Stomach smooth muscle (tissue), 2 donors: ENCODE results near the gene GNG13.
A peak's percentile ranks its signal among the peaks of the same experiment; 100 is the strongest.

Experiments used
- H3K27ac ChIP-seq: one replicate; pipeline ENCODE4 v1.7.0; 2013; ENCODE audit warnings: mild to moderate bottlenecking, low read length, inconsistent platforms
- H3K27me3 ChIP-seq, 2 donors: one replicate each; pipeline ENCODE4 v1.7.0; 2013; ENCODE audit warnings: low read length in 2 of 2; ENCODE audit not compliant: insufficient read depth in 2 of 2, control insufficient read depth in 1 of 2
- H3K36me3 ChIP-seq, 2 donors: one replicate each; pipeline ENCODE4 v1.7.0; 2013; ENCODE audit warnings: low read length in 2 of 2; ENCODE audit not compliant: control insufficient read depth in 2 of 2, insufficient read depth in 2 of 2
- H3K4me1 ChIP-seq: one replicate; pipeline ENCODE4 v1.7.0; 2013; ENCODE audit warnings: low read length; ENCODE audit not compliant: control insufficient read depth, insufficient read depth
- H3K4me3 ChIP-seq, 2 donors: one replicate each; pipeline ENCODE4 v1.7.0; 2013; ENCODE audit warnings: low read length in 2 of 2
- H3K9ac ChIP-seq, 2 donors: one replicate each; pipeline ENCODE4 v1.7.0; 2013; ENCODE audit warnings: low read length in 2 of 2, mild to moderate bottlenecking in 1 of 2
- H3K9me3 ChIP-seq, 2 donors: one replicate each; pipeline ENCODE4 v1.7.0; 2013; ENCODE audit warnings: low read length in 2 of 2; ENCODE audit not compliant: control insufficient read depth in 2 of 2
- donor health status: healthy.
- donor health status: Pancreatic carcinoma.

GNG13 gene

DNA sequence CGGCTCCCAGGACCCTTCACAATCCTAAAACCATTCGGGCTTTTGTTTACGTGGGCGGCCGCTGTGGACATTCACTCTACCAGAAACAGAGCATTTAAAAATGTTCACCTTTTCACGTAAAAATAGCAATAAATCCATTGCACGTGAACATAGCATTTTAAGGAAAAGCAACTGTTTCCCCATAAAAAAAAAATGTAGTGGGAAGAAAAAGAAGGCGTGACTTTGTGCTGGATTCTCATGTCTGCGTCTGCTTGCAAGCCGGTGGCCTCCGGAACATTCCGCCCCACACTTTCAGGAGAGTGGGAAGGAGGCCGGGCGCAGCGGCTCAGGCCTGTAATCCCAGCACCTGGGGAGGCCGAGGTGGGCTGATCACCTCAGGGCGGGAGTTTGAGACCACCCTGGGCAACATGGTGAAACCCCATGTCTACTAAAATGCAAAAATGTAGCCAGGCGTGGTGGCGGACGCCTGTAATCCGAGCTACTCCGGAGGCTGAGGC, 13.4 kb upstream of the GNG13 start:
- H3K27me3 ChIP-seq, result peaks cover 29 to 45% of the 10 kb centered on the region in 2 donors
- no peak overlapping the region for H3K9ac ChIP-seq

DNA sequence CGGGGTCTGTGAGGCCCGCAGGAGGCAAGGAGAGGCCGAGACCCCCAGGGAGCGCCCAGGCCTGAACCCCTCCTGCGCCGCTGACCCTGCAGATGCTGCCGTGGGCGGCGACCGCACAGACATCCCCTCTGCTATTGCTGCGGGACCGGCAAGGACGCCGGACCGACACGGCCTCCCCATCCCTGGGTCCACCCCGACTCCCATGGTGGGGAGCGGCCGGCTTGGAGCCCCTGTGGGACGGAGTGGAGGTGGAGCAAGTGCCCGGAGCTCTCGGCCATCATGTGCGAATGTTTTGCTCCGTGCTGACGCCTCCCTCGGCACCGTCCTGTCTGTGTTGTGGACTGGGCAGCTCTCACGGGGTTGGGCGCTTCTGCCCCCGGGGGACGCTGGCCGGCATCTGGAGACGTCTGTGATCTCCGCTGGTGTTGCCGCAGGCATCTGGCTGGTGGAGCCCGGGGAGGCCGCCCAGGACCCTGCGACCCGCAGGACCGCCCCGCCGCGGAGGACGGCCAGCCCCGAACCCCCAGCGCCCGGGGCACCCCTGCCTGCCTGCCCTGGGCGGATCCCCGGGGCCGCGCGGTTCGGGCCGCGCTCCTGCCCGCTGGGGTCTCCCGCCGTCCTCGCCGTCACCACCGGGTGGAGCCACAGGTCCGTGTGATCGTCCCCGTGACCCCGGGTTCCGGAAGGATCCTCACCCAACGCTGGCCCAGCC, 12.8 kb upstream of the GNG13 start:
- Histone ChIP-seq H3K4me1 (peaks cover 4% of the 10 kb centered on the region), H3K9ac (no peak overlapping the region), H3K9me3 (peaks cover 0 to under 1% of the 10 kb centered on the region in 2 donors), H3K27ac (no peak overlapping the region), H3K36me3 (no peaks in the 10 kb centered on the region), H3K27me3 (peaks cover 24 to 39% of the 10 kb centered on the region in 2 donors), H3K4me3 (no peak overlapping the region)

More for the DNA sequence above, 13.4 kb upstream of the GNG13 start:
- Histone ChIP-seq H3K36me3 (no peaks in the 10 kb centered on the region), H3K4me1 (no peaks in the 10 kb centered on the region), H3K9me3 (peaks cover 0 to 5% of the 10 kb centered on the region in 2 donors), H3K27ac (no peak overlapping the region), H3K4me3 (no peak overlapping the region)

DNA sequence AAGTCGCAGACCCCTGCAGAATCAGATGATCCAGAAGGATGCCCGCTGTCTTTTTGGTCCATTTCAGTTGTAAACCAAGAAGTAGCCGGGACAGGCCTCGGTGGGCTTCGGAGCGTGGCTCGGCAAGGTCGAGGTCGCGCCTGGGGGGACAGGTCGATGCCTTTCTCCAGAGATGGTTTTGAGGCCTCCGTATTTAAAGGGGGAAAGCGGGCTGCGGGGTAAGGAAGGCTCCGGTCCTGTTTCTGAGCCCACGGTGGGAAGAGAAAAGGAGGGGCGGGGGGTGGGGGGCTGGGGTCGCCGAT, 7.5 kb upstream of the GNG13 start:
- H3K27ac ChIP-seq, result peak overlapping the region; percentile 76
- H3K4me1 ChIP-seq, result peaks cover 14% of the 10 kb centered on the region
- no peaks in the 10 kb centered on the region for H3K36me3 ChIP-seq
- H3K4me3 ChIP-seq, result peak overlapping the region; percentile 84 to 85
- peak overlapping the region; percentile 55 to 73 for H3K9ac ChIP-seq
- H3K27me3 ChIP-seq, result peaks cover 4 to 7% of the 10 kb centered on the region in 2 donors
- no peaks in the 10 kb centered on the region for H3K9me3 ChIP-seq

DNA sequence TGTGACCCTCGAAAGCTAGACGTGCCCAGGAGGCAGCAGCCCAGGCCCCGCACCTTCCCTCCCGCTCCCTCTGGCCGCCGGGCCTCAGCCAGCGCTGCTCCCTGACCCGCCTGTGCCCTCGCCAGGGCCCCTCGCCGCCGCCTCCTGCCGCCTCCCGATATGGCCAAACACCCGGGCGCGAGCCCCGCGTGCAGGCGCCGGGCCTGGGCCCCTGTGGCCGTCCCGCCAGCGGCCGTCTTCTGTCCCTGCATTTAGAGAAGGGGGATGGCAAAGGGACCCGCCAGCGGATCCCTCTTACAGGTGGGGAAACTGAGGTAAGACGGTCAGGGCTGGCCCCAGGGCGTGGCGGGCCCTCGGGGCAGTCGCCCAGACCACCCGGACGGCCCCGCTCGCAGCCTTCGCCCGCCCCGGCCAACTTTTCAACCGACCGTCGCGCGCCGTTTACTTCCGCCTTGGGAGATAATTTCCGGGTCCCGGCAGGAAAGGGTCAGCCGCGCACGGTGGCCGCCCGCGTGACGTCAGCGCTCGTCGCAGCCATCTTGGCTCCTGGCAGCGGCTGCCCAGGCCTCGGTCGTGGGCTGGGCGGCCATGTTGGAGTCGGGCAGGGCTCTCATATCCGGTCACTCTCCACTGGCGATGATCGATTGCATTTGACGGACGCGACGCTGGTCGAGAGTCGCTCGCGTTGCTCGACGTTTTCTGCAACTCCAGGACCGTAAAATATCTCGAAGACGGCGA, 7.0 kb upstream of the GNG13 start:
- no peaks in the 10 kb centered on the region for H3K36me3 ChIP-seq
- no peaks in the 10 kb centered on the region for H3K9me3 ChIP-seq
- peaks cover 14% of the 10 kb centered on the region for H3K4me1 ChIP-seq
- peaks cover 6 to 7% of the 10 kb centered on the region in 2 donors for H3K27me3 ChIP-seq
- H3K9ac ChIP-seq, result peak overlapping the region; percentile 75 to 85
- peak overlapping the region; percentile 84 to 85 for H3K4me3 ChIP-seq
- peak overlapping the region; percentile 76 for H3K27ac ChIP-seq

DNA sequence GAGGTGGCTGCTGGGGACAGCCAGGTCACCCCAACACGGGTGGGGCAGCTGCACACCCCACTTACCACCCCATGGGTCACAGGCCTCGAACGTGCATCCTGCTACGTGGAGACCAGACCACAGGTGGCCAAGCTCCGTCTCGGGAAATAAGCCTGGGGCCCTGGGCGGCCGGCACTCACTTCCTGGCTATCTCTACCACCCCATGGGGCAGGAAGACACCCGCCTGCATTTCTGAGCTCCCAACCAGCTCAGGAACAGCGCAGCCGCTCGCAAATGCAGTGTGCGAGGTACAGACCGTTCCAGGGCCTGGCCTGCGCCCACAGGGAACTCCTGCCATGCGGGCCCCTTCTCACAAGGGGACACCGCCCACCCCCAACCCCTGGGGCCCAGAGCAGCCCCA, 4.9 kb upstream of the GNG13 start:
- peaks cover 8 to 19% of the 10 kb centered on the region in 2 donors for H3K27me3 ChIP-seq

DNA sequence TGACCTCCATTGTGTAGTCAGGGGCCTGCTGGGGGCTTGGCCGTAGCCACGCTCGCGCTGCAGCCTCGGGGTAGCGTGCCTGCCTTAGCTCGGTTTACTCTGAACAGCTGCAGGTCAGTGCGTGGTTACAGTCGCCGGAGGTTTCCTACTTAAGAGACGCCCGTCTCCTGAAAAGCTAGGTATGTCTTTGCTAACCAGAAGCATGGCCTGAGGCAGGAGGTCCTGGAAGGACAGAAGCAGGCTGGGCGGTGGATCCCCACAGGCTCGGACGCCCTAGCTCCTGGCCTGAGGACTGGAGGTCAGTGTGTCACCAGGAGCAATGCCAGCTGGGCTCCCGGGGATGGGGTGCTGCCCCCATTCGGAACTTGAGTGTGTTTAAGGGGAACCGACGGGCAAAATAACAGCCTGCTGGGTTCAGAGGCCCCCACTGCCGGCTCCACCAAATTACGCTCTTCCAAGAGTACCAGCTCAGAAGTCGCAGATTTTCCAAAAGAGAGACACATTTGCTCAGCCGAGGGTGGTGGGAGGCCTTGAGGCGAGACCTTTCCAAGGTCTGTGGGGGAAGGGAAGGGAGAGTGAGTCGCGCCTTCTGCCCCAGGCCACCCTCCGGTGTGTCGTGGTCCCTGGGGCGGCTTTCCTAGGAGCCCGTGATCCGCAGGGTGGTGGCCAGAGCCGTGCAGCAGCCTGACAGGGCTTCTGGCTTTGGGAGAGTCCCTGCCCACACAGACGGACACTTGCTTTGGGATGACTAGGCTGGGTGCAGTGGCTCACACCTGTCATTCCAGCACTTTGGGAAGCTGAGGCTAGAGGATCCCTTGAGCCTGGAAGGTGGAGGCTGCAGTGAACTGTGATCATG, 3.9 kb upstream of the GNG13 start:
- Histone ChIP-seq H3K9ac (no peak overlapping the region), H3K27ac (no peak overlapping the region), H3K27me3 (peaks cover 11 to 25% of the 10 kb centered on the region in 2 donors), H3K36me3 (no peaks in the 10 kb centered on the region), H3K9me3 (no peaks in the 10 kb centered on the region), H3K4me1 (peaks cover 14% of the 10 kb centered on the region), H3K4me3 (no peak overlapping the region)

More for the DNA sequence above, 4.9 kb upstream of the GNG13 start:
- Histone ChIP-seq H3K36me3 (no peaks in the 10 kb centered on the region), H3K4me3 (no peak overlapping the region), H3K27ac (no peak overlapping the region), H3K9ac (no peak overlapping the region), H3K9me3 (no peaks in the 10 kb centered on the region), H3K4me1 (peaks cover 14% of the 10 kb centered on the region)

DNA sequence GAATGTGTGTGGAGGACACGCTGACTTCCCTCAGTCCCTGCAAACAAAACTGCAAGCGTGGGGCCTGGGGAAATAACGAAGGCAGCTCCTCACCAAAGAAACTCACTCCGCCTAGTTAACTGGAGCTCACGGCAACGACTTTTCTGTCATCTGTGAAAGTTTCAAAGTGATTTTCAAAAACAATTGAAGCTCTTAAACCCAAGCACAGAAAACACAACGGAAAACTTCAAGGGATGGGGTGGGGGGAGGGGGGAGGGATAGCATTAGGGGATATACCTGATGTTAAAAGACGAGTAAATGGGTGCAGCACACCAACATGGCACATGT, 3.2 kb upstream of the GNG13 start:
- H3K27me3 ChIP-seq, result peaks cover 17 to 30% of the 10 kb centered on the region in 2 donors
- H3K27ac ChIP-seq, result no peak overlapping the region
- no peak overlapping the region for H3K4me3 ChIP-seq
- no peaks in the 10 kb centered on the region for H3K36me3 ChIP-seq
- no peak overlapping the region for H3K9ac ChIP-seq
- H3K4me1 ChIP-seq, result peaks cover 14% of the 10 kb centered on the region
- H3K9me3 ChIP-seq, result no peaks in the 10 kb centered on the region

DNA sequence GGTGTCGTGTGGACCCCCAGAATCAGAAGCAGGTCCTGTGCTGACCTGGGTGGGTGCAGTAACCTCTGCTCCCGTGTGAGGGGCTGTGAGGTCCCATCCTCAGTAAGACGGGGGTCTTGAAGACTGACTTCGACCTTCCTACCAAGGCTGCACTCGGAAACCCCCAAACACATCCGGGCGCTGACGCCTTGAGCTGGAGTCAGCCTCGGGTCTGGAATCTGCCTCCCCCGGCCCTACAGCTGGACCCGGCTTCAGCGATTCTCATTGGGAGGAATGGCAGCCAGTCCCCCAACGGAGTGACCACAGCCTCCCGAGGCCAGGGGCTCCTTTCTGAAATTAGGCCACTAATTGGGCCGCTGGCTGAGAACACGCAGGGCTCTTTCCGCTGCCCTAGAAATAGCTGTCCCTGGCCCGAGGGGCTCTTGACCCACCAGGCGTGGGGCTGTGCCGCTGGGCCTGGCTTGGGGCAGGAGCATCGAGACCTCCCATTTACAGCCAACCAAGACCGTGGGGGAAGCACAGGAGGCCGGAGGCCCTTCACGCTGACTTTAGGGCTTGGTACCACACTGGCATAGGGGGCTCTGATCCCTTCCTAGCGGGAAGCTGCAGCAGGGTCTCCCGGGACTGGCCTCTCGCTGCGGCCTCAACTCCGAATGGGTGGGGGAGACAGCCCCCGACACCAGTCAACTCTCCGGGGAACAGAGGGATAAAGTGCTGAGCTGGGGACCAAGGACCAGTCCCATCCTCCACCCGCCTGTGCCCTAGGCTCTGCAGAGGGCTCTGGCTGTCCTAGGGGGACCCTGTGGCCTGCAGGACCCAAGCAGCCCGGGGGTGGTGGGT, 2.6 kb upstream of the GNG13 start:
- Histone ChIP-seq H3K9me3 (no peaks in the 10 kb centered on the region), H3K4me1 (peaks cover 8% of the 10 kb centered on the region), H3K27ac (no peak overlapping the region), H3K4me3 (no peak overlapping the region), H3K9ac (no peak overlapping the region), H3K27me3 (peaks cover 18 to 30% of the 10 kb centered on the region in 2 donors), H3K36me3 (no peaks in the 10 kb centered on the region)

DNA sequence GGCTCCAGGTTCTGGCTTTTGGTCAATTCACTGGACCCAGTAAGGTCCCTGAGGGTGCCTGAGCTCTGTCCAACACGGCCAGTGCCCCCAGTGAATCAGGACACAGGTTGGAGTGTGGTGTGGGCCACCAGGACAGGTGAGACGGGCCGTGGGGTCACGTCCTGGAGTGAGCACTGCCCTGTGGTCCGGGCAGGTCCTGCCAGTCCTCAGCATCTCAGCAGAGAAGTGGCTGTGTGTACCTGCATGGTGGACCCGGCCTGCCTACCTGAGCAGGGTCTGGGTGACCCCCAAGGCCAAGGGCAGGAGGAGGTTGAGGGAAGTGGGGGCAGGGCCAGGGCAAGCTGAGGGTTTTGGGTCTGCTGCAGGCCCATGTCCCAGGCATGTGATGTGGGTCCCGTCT, 1.9 kb upstream of the GNG13 start:
- H3K36me3 ChIP-seq, result no peaks in the 10 kb centered on the region
- no peak overlapping the region for H3K4me3 ChIP-seq
- H3K9me3 ChIP-seq, result no peaks in the 10 kb centered on the region
- H3K9ac ChIP-seq, result no peak overlapping the region
- H3K27me3 ChIP-seq, result peaks cover 18 to 30% of the 10 kb centered on the region in 2 donors
- peaks cover 6% of the 10 kb centered on the region for H3K4me1 ChIP-seq
- H3K27ac ChIP-seq, result no peak overlapping the region
